Chondrocyte (in vitro differentiated cells): ENCODE results near the gene TNFSF11. TPM values are rescaled to one million over a fixed set of nuclear protein-coding genes. Genes with fewer than 3 reads are reported as not detected.

Source experiments
- DNase-seq: peaks from one replicate; pipeline ENCODE4 v3.0.0; 2021; ENCODE audit warnings: mixed read lengths, low spot score
- H3K27ac Mint-ChIP-seq: one replicate; pipeline ENCODE4 v1.8.0; 2021; ENCODE audit warnings: mild to moderate bottlenecking, moderate library complexity, mixed read lengths; ENCODE audit not compliant: unreplicated experiment
- H3K27me3 Mint-ChIP-seq: 2 replicates; pipeline ENCODE4 v1.8.0; 2021; ENCODE audit warnings: low read depth, mixed read lengths
- H3K36me3 Mint-ChIP-seq: 2 replicates; pipeline ENCODE4 v1.8.0; 2021; ENCODE audit warnings: low read depth, mixed read lengths
- H3K4me1 Mint-ChIP-seq: 2 replicates; pipeline ENCODE4 v1.8.0; 2021; ENCODE audit warnings: low read depth, mild to moderate bottlenecking, mixed read lengths
- H3K4me3 Mint-ChIP-seq: one replicate; pipeline ENCODE4 v1.8.0; 2021; ENCODE audit warnings: mild to moderate bottlenecking, moderate library complexity, mixed read lengths; ENCODE audit not compliant: unreplicated experiment
- H3K9me3 Mint-ChIP-seq: 2 replicates; pipeline ENCODE4 v1.8.0; 2021; ENCODE audit warnings: low read depth, mixed read lengths
- CTCF ChIP-seq: fragments of 200-600 bp; sonication (generic); IDR thresholded peaks from 2 replicates; pipeline ENCODE4 v1.5.0; 2021; ENCODE audit warnings: antibody characterized with exemption, mild to moderate bottlenecking, moderate library complexity
- total RNA-seq: library from RNA; stranded (reverse); gene quantifications from 3 replicates; pipeline ENCODE4 v1.2.1, GENCODE V29; 2021

TNFSF11 gene
- total RNA-seq, 1 donor from 2014 or later: 0.37 TPM

GRCh38 chr13:42638101-42638500 lies 64.1 kb downstream of the TNFSF11 start:
- Mint-ChIP-seq H3K27me3 (peaks cover 17% of the 10 kb centered on the region), H3K27ac (no peak overlapping the region), H3K9me3 (peaks cover 18% of the 10 kb centered on the region), H3K4me1 (no peaks in the 10 kb centered on the region), H3K4me3 (no peak overlapping the region), H3K36me3 (peaks cover 2% of the 10 kb centered on the region)
- no peak for DNase-seq
- TF ChIP-seq CTCF: no peak

- TF ChIP-seq CTCF: no peak
- Mint-ChIP-seq H3K4me3 (no peak overlapping the region), H3K4me1 (no peaks in the 10 kb centered on the region), H3K27ac (no peak overlapping the region), H3K36me3 (peaks cover 2% of the 10 kb centered on the region), H3K9me3 (peaks cover 18% of the 10 kb centered on the region), H3K27me3 (peaks cover 13% of the 10 kb centered on the region)
- no peak for DNase-seq
Observed at GRCh38 chr13:42638886-42639285, 64.9 kb downstream of the TNFSF11 start.

GRCh38 chr13:42643076-42643475 lies 69.1 kb downstream of the TNFSF11 start:
- H3K9me3 Mint-ChIP-seq: peaks cover 18% of the 10 kb centered on the region

GRCh38 chr13:42644841-42645240 lies 70.9 kb downstream of the TNFSF11 start:
- TF ChIP-seq CTCF: no peak
- DNase-seq: no peak
- Mint-ChIP-seq H3K9me3 (peaks cover 16% of the 10 kb centered on the region), H3K36me3 (peaks cover 2% of the 10 kb centered on the region), H3K27ac (no peak overlapping the region), H3K4me3 (no peak overlapping the region), H3K27me3 (peaks cover 10% of the 10 kb centered on the region), H3K4me1 (no peaks in the 10 kb centered on the region)

More at GRCh38 chr13:42643076-42643475, 69.1 kb downstream of the TNFSF11 start:
- Mint-ChIP-seq H3K4me3 (no peak overlapping the region), H3K36me3 (peaks cover 2% of the 10 kb centered on the region), H3K4me1 (no peaks in the 10 kb centered on the region), H3K27me3 (peaks cover 3% of the 10 kb centered on the region), H3K27ac (no peak overlapping the region)
- TF ChIP-seq CTCF: no peak
- no peak for DNase-seq

GRCh38 chr13:42645717-42646116 lies 71.8 kb downstream of the TNFSF11 start:
- Mint-ChIP-seq H3K4me1 (no peaks in the 10 kb centered on the region), H3K27ac (no peak overlapping the region), H3K36me3 (peaks cover 2% of the 10 kb centered on the region), H3K4me3 (no peak overlapping the region), H3K27me3 (peaks cover 11% of the 10 kb centered on the region), H3K9me3 (peaks cover 11% of the 10 kb centered on the region)
- TF ChIP-seq CTCF: no peak
- no peak for DNase-seq
